ENCODE results near the gene PLXNA4. TPM values are rescaled to one million over a fixed set of nuclear protein-coding genes. Genes with fewer than 3 reads are reported as not detected.
A peak's percentile ranks its signal among the peaks of the same experiment; 100 is the strongest.

The PLXNA4 gene
- total RNA-seq, 1 donor from 2014 or later = 3.3 TPM

DNA sequence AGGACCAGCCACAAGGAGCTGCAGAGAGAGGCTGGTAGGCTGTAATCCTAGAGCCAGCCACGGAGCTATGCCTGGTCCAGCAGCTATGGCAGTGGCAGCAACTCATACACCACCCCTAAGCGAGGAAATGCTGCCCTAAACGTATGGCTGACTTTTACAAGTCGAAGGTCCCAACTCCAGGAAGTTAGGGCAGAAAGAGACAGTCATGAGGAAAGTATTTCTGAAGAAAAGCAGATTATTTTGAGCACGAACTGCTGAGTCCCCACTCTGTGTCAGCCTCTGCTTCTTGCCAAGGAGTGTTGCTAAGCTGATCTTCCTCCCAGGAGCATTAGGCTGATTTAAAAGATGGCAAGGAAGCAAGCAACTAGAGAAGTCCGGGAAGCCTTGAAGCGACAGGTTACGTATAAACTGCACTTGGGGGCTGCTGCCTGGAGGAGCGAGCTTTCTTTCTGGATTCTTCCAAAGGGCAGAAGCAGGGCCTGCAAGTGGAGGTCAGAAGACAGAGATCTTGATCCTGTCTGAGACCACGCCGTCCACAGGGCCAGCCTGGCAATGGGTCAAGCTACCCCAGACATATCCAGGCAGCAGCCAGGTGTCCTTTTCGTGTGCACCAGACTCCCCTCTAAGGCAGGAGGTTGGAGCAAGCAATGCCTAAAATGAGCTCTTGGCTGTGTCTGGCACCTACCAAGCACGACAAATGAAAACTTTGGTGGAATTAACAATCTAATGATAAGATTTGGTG, 39.4 kb downstream of the PLXNA4 start:
- Histone ChIP-seq H3K4me1 (ENCODE audit: insufficient read depth, low read length) (peaks cover 13% of the 10 kb centered on the region), H3K36me3 (ENCODE audit: insufficient read depth, low read length) (no peaks in the 10 kb centered on the region), H3K79me2 (ENCODE audit: insufficient read depth, low read length) (no peaks in the 10 kb centered on the region), H3K27ac (ENCODE audit: low read depth, low read length) (no peak overlapping the region), H3K9ac (ENCODE audit: low read length) (no peak overlapping the region), H4K20me1 (ENCODE audit: insufficient read depth, low read length) (no peaks in the 10 kb centered on the region), H3K4me2 (ENCODE audit: low read length) (peak overlapping the region; percentile 13), H3K4me3 (ENCODE audit: insufficient read depth, low read depth, low read length) (no peak overlapping the region), H3K27me3 (ENCODE audit: insufficient read depth, low read length) (no peaks in the 10 kb centered on the region), H3K9me3 (ENCODE audit: insufficient read depth, low read depth, low read length) (peaks cover 2% of the 10 kb centered on the region), H2AFZ (ENCODE audit: low read depth, low read length) (no peak overlapping the region)
- Mint-ChIP-seq H3K27ac (ENCODE audit: unreplicated experiment) (peak overlapping the region; percentile 6), H3K27me3 (ENCODE audit: low read depth, unreplicated experiment) (peaks cover 24% of the 10 kb centered on the region), H3K36me3 (ENCODE audit: low read depth, unreplicated experiment) (no peaks in the 10 kb centered on the region), H3K9me3 (ENCODE audit: unreplicated experiment) (no peaks in the 10 kb centered on the region), H3K4me3 (ENCODE audit: unreplicated experiment) (no peak overlapping the region), H3K4me1 (ENCODE audit: low read depth, unreplicated experiment) (peaks cover 9% of the 10 kb centered on the region)
- peak; percentile 25 for DNase-seq (ENCODE audit: low read depth)
- TF ChIP-seq EZH2 (IDR thresholded peaks at IDR 0.05; ENCODE audit: insufficient read depth, low read length) = no peak
- TF ChIP-seq, protein P1, sequence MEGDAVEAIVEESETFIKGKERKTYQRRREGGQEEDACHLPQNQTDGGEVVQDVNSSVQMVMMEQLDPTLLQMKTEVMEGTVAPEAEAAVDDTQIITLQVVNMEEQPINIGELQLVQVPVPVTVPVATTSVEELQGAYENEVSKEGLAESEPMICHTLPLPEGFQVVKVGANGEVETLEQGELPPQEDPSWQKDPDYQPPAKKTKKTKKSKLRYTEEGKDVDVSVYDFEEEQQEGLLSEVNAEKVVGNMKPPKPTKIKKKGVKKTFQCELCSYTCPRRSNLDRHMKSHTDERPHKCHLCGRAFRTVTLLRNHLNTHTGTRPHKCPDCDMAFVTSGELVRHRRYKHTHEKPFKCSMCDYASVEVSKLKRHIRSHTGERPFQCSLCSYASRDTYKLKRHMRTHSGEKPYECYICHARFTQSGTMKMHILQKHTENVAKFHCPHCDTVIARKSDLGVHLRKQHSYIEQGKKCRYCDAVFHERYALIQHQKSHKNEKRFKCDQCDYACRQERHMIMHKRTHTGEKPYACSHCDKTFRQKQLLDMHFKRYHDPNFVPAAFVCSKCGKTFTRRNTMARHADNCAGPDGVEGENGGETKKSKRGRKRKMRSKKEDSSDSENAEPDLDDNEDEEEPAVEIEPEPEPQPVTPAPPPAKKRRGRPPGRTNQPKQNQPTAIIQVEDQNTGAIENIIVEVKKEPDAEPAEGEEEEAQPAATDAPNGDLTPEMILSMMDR (IDR thresholded peaks at IDR 0.05; ENCODE audit: insufficient read depth, low read depth, low read length) = no peak
- FAIRE-seq = no peak

DNA sequence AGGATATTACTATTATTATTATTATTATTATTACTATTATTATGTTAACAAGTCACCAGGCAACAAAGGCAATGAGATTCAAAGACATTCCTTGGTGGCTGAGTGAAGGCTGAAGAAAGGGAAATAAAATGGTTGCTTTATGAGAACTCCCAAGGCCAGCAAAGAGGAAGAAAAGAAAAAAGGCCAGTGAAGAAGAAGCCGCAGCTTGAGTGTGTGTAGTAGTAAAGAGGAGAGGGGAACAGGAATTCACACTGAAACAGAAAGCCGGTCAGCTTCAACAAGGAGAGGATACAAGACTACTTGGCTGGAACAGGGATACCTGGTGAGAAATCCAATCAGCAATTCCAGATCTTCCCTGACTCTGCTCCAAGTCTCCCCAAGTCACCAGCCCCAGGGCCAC, 42.4 kb downstream of the PLXNA4 start:
- Mint-ChIP-seq H3K27ac (ENCODE audit: unreplicated experiment) (no peak overlapping the region), H3K27me3 (ENCODE audit: low read depth, unreplicated experiment) (peaks cover 24% of the 10 kb centered on the region), H3K4me1 (ENCODE audit: low read depth, unreplicated experiment) (peaks cover 9% of the 10 kb centered on the region), H3K36me3 (ENCODE audit: low read depth, unreplicated experiment) (no peaks in the 10 kb centered on the region), H3K4me3 (ENCODE audit: unreplicated experiment) (no peak overlapping the region), H3K9me3 (ENCODE audit: unreplicated experiment) (no peaks in the 10 kb centered on the region)
- no peak overlapping the region for H2AFZ ChIP-seq (ENCODE audit: low read depth, low read length)
- no peak overlapping the region for H3K4me2 ChIP-seq (ENCODE audit: low read length)
- H3K27me3 ChIP-seq (ENCODE audit: insufficient read depth, low read length) = no peaks in the 10 kb centered on the region
- no peaks in the 10 kb centered on the region for H4K20me1 ChIP-seq (ENCODE audit: insufficient read depth, low read length)
- no peak for TF ChIP-seq EZH2 (IDR thresholded peaks at IDR 0.05; ENCODE audit: insufficient read depth, low read length)
- TF ChIP-seq, protein P1 (IDR thresholded peaks at IDR 0.05; ENCODE audit: insufficient read depth, low read depth, low read length) = no peak
- DNase-seq (ENCODE audit: low read depth) (no peak), FAIRE-seq (no peak)
- no peaks in the 10 kb centered on the region for H3K36me3 ChIP-seq (ENCODE audit: insufficient read depth, low read length)
- no peaks in the 10 kb centered on the region for H3K79me2 ChIP-seq (ENCODE audit: insufficient read depth, low read length)
- no peaks in the 10 kb centered on the region for H3K9me3 ChIP-seq (ENCODE audit: insufficient read depth, low read depth, low read length)
- H3K4me3 ChIP-seq (ENCODE audit: insufficient read depth, low read depth, low read length) = no peak overlapping the region
- peaks cover 13% of the 10 kb centered on the region for H3K4me1 ChIP-seq (ENCODE audit: insufficient read depth, low read length)
- H3K27ac ChIP-seq (ENCODE audit: low read depth, low read length) = no peak overlapping the region
- no peak overlapping the region for H3K9ac ChIP-seq (ENCODE audit: low read length)

DNA sequence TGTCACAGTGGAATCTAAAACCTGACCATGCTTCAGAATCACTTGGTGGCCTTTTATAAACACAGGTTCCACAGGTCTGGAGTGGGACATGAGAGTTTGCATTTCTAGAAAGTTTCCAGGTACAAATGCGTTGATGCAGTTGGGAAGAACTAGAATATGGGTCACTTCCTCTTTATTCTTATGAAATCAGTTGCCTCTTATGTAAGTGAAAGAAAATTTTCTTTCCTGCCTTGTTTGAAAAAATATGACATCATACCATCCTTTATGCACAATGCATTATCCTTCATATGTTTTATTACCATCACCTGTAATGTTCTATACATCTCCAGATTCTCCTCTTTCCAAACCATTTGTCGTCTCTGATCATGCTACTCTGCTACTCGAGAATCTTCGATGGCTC, 44.0 kb downstream of the PLXNA4 start:
- H3K4me3 Mint-ChIP-seq (ENCODE audit: unreplicated experiment) = no peak overlapping the region
- no peaks in the 10 kb centered on the region for H3K36me3 Mint-ChIP-seq (ENCODE audit: low read depth, unreplicated experiment)
- Histone ChIP-seq H3K79me2 (ENCODE audit: insufficient read depth, low read length) (no peaks in the 10 kb centered on the region), H3K27ac (ENCODE audit: low read depth, low read length) (no peak overlapping the region), H3K36me3 (ENCODE audit: insufficient read depth, low read length) (no peaks in the 10 kb centered on the region), H3K4me2 (ENCODE audit: low read length) (no peak overlapping the region), H3K27me3 (ENCODE audit: insufficient read depth, low read length) (no peaks in the 10 kb centered on the region), H2AFZ (ENCODE audit: low read depth, low read length) (no peak overlapping the region), H3K4me1 (ENCODE audit: insufficient read depth, low read length) (peaks cover 6% of the 10 kb centered on the region), H4K20me1 (ENCODE audit: insufficient read depth, low read length) (no peaks in the 10 kb centered on the region), H3K9me3 (ENCODE audit: insufficient read depth, low read depth, low read length) (no peaks in the 10 kb centered on the region), H3K4me3 (ENCODE audit: insufficient read depth, low read depth, low read length) (no peak overlapping the region), H3K9ac (ENCODE audit: low read length) (no peak overlapping the region)
- FAIRE-seq (no peak), DNase-seq (ENCODE audit: low read depth) (no peak)
- H3K27ac Mint-ChIP-seq (ENCODE audit: unreplicated experiment) = no peak overlapping the region
- H3K9me3 Mint-ChIP-seq (ENCODE audit: unreplicated experiment) = peaks cover 2% of the 10 kb centered on the region
- H3K4me1 Mint-ChIP-seq (ENCODE audit: low read depth, unreplicated experiment) = peaks cover 6% of the 10 kb centered on the region
- H3K27me3 Mint-ChIP-seq (ENCODE audit: low read depth, unreplicated experiment) = peaks cover 27% of the 10 kb centered on the region
- TF ChIP-seq, protein P1 (IDR thresholded peaks at IDR 0.05; ENCODE audit: insufficient read depth, low read depth, low read length) = no peak
- TF ChIP-seq EZH2 (IDR thresholded peaks at IDR 0.05; ENCODE audit: insufficient read depth, low read length) = no peak

Measured in astrocyte (in vitro differentiated cells and primary cell).